GM12865 (cell line): ENCODE measurements around the gene C1orf21.

ENCODE experiments used
- DNase-seq: peaks from one replicate; pipeline ENCODE4 v3.0.0; 2010; ENCODE audit warnings: low read depth
- H3K4me3 ChIP-seq: 2 replicates; pipeline ENCODE4 v1.5.1; 2011; ENCODE audit warnings: mild to moderate bottlenecking, low read depth, low read length, control low read depth
- TF ChIP-seq, protein P1 (sequence below): IDR thresholded peaks from 2 replicates; pipeline ENCODE4 v1.5.1; 2011; ENCODE audit warnings: low read length, control low read depth, low read depth, inconsistent platforms; ENCODE audit not compliant: insufficient read depth; ENCODE audit errors: missing control alignments

The C1orf21 gene

GRCh38 chr1:184622136-184622823 lies 235.5 kb downstream of the C1orf21 start:
- no peak for DNase-seq
- TF ChIP-seq, protein P1, sequence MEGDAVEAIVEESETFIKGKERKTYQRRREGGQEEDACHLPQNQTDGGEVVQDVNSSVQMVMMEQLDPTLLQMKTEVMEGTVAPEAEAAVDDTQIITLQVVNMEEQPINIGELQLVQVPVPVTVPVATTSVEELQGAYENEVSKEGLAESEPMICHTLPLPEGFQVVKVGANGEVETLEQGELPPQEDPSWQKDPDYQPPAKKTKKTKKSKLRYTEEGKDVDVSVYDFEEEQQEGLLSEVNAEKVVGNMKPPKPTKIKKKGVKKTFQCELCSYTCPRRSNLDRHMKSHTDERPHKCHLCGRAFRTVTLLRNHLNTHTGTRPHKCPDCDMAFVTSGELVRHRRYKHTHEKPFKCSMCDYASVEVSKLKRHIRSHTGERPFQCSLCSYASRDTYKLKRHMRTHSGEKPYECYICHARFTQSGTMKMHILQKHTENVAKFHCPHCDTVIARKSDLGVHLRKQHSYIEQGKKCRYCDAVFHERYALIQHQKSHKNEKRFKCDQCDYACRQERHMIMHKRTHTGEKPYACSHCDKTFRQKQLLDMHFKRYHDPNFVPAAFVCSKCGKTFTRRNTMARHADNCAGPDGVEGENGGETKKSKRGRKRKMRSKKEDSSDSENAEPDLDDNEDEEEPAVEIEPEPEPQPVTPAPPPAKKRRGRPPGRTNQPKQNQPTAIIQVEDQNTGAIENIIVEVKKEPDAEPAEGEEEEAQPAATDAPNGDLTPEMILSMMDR: no peak
- H3K4me3 ChIP-seq: no peak overlapping the region

DNA sequence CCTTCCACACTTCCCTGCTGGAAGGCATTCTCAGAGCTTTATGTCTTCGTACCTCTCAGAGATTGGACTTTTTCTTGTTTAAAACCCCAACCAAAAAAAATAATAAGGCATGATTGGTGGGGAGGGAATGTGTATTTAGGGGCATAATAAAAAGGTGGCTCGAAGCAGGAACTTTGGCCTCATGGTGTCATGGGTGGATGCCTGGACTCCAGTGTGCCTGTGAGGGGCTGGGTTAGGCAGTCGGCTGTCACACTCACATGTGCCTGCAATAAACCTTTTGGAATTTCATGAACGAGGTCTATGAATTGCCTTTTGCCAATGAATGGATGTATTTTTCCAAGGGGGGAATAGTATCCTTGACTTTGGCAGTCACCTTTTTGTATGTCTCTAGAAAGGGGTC lies 236.6 kb downstream of the C1orf21 start:
- no peak overlapping the region for H3K4me3 ChIP-seq
- no peak for DNase-seq
- TF ChIP-seq, protein P1: no peak

- no peak for DNase-seq
- TF ChIP-seq, protein P1: no peak
- no peak overlapping the region for H3K4me3 ChIP-seq
Observed at GRCh38 chr1:184624051-184624450, 237.2 kb downstream of the C1orf21 start.

DNA sequence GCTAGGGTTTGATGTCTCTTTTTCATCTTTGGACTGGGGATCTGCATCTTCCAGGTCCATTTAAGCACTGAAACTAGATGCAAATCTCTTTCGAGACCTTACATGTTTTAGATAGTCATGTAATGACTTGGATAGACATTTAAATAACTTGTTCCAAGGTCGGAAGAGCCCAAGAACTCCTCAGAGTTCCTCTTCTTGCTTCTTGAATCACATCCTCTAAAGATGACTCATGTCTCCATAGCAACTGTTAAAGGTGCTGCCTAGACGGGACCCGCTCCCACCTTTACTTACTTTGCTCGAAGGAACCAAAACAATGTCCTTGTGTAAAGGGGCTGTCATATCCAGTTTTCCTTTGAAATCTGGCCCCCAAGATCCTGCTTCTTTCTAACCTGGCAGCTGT lies 237.8 kb downstream of the C1orf21 start:
- no peak for DNase-seq
- H3K4me3 ChIP-seq: no peak overlapping the region
- TF ChIP-seq, protein P1: no peak

GRCh38 chr1:184625271-184625670 lies 238.4 kb downstream of the C1orf21 start:
- TF ChIP-seq, protein P1: no peak
- H3K4me3 ChIP-seq: no peak overlapping the region
- DNase-seq: no peak

DNA sequence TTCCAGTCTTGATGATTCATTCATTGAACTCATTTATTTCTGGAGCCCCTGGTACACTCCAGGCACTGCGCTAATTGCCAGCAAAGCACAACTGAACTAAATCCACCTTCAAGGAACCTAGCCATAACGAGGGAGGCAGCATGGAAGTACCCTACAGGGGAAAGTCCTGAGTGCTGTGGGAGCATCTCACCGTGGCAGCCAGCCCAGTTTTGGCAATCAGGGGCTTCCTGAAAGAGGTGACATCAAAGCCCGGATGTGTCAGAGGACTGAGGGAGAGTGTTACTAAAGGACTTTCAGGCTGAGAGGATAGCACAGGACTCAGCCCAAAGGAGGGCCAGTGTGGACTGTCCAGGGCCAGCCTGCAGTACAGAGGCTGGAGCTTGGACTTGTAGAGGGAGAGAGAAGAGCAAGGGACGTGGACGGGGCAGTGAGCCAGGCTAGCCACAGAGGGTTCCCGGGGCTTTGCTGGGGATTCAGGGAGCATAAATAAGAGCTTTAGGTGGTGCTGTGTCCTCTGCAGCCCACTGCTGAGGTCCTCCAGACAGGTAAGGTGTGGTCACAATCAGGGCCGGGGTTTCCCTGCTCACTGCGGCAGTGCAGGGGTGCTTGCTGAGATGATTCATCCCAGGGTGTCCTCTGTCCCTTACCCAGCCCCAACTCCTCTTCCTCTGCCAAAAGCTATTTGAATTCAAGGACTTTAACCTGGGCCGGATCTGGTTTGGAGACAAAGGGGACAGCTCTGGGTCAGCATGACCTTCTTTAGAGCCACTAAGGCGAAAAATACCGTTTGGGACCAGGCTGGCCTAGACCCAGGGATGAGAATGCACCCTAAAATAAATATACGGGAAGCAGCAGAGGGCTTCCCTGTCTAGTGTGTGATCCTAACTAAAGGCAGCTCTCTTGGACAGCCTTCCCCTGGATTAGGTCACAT lies 239.5 kb downstream of the C1orf21 start:
- DNase-seq: peak; percentile 62
- no peak overlapping the region for H3K4me3 ChIP-seq
- TF ChIP-seq, protein P1: no peak
